AG09309 (cell line): ENCODE data around the gene ADNP2.

Source experiments
- DNase-seq: peaks from one replicate; pipeline ENCODE4 v3.0.0-alpha.2; 2010; ENCODE audit warnings: low read depth
- H3K4me3 ChIP-seq: 2 replicates; pipeline ENCODE4 v1.5.1; 2011; ENCODE audit warnings: mild to moderate bottlenecking, low read depth, low read length, moderate library complexity; ENCODE audit not compliant: control insufficient read depth
- CTCF ChIP-seq: IDR thresholded peaks from 2 replicates; pipeline ENCODE4 v1.5.1; 2011; ENCODE audit warnings: mild to moderate bottlenecking, low read depth, low read length, inconsistent platforms; ENCODE audit not compliant: insufficient read depth, control insufficient read depth; ENCODE audit errors: missing control alignments

The ADNP2 gene

DNA sequence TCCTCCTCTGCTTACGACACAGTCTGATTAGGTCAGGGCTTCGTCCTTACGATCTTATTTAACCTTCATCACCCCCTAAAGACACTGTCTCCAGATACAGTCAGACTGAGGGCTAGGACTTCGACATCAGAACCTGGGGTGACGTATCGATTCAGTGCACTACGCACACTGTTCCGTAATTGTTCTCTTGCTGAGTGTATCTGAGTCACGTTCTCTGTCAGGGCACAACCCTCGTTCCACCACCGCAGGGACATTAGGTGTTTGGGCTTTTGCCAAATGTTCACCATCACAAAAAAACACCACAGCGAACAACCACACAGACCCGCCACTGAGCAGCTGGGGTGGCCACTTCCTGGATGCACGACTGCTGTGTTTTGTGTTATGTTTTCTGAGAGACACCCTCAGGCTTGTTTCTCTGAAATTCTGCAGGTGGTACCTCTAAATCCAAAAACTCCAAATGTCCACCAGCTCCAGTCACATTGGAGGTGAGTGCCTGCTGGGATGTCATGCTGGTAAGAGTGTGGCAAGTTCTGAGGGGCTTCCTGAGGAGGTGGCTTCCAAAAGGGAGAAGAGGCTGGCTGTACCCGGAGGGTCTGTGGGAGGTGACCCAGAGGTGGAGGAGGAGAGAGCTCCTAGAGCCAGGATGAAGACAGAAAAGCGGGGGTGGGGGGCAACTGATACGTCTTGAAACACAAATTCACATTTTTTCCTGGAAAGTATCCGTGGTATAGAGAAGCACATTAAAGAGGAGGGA is 66.6 kb downstream of the ADNP2 start:
- TF ChIP-seq CTCF: no peak

DNA sequence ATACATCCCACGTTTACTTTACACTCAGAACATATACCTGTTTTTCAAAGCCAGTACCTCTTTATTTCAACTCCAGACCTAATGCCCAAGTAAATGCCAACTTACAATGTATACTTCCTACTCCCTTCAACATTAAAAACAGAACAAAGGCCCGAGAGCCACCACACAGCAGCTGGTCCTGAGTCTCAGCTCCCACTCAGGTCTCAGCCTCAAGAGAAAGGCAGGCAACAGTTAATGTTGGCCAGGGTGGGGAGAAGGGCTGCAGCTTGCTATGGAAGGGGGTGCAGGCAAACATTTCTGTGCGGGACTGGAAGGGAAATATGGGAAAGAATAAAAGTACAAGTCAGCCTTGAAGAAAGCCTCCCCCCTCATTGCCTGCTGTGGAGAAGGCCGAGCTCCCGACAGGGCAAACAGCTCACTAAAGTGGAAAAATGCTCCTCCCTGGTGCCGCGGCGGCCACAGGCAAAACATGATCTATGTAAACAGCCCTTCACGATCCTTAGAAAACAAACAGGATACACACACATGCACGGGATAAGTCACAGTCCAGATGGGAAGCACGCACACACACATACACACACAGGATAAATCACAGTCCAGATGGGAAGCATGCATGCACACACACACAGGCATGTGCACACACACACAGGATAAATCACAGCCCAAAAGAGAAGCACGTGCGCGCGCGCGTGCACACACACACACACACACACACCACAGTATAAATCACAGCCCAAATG is 67.4 kb downstream of the ADNP2 start:
- H3K4me3 ChIP-seq: no peak overlapping the region
- DNase-seq: no peak
- TF ChIP-seq CTCF: no peak

More for the DNA sequence above, 66.6 kb downstream of the ADNP2 start:
- no peak for DNase-seq
- H3K4me3 ChIP-seq: no peak overlapping the region

GRCh38 chr18:80177128-80177527 is 68.1 kb downstream of the ADNP2 start:
- H3K4me3 ChIP-seq: no peak overlapping the region
- no peak for TF ChIP-seq CTCF
- no peak for DNase-seq

DNA sequence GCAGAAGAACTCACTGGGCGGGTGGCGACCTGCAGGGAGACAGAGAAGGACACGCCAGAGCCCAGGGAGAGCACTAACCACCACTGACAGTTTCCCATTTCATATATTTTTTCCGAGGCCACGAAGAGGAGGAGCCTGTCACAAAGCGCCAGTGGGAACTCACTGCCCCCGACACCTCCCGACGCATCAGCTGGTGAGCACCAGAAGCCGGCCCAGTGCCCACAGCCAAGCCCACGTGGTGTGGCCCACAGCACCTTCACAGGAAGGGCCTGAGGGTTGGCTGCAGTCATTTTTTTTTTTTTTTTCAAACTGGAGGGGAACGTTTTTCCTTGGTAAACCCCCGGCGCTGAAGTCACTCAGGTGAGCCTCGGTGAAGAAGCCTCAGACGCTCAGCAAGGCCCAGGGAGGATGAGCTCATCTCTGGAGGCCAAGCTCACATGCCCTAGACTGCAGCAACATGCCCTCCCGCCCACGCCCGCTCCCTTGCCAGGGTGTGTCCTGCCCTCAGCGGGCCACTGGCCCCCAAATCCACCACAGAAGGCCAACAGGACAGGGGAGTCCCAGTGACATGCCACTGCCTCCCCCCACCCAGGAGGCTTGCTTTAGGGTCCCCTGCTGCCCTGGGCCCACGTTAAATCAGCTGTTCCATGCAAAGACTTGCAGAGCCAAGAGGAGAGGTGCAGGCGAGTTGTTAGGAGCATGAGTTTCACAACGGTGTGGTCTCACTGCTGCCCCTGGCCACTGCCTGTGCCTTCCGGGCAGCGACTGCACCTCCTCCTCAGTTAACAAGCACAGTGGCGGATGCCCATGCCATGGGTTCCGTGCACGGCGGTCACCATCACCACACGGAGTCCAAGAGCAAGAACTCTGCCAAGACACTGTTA is 70.1 kb downstream of the ADNP2 start:
- H3K4me3 ChIP-seq: no peak overlapping the region
- no peak for DNase-seq
- TF ChIP-seq CTCF: no peak

- no peak for DNase-seq
- no peak for TF ChIP-seq CTCF
- H3K4me3 ChIP-seq: no peak overlapping the region
Observed at GRCh38 chr18:80179857-80180558, 70.9 kb downstream of the ADNP2 start.
